Dendritic cell treated with granulocyte-macrophage colony-stimulating factor and Interleukin-4, amounts not matched to agents 40 ng/mL and 50 ng/mL, for 4 days (primary cell): Measurements from ENCODE around the gene SLC52A1.
"Not testable (repeated sequence)": the region's sequence is repeated elsewhere in the genome, so short reads cannot be mapped to it uniquely, and the experiment has no call there.

ENCODE experiments used
- H3K27ac Mint-ChIP-seq: one replicate; pipeline ENCODE4 v1.8.0; 2022; ENCODE audit warnings: mild to moderate bottlenecking, mixed read lengths
- H3K27me3 Mint-ChIP-seq: one replicate; pipeline ENCODE4 v1.8.0; 2022; ENCODE audit warnings: mild to moderate bottlenecking, mixed read lengths
- H3K36me3 Mint-ChIP-seq: one replicate; pipeline ENCODE4 v1.8.0; 2022; ENCODE audit warnings: low read depth, mixed read lengths
- H3K4me1 Mint-ChIP-seq: one replicate; pipeline ENCODE4 v1.8.0; 2022; ENCODE audit warnings: low read depth, mixed read lengths
- H3K4me3 Mint-ChIP-seq: one replicate; pipeline ENCODE4 v1.8.0; 2022; ENCODE audit warnings: mild to moderate bottlenecking, moderate library complexity, mixed read lengths
- H3K9me3 Mint-ChIP-seq: one replicate; pipeline ENCODE4 v1.8.0; 2022; ENCODE audit warnings: mixed read lengths
- intact Hi-C: fragments of 100-400 bp; cut with micrococcal nuclease; formaldehyde crosslinking; loops from one replicate; pipeline ENCODE4 v1.15.0; 2022

The SLC52A1 gene

DNA sequence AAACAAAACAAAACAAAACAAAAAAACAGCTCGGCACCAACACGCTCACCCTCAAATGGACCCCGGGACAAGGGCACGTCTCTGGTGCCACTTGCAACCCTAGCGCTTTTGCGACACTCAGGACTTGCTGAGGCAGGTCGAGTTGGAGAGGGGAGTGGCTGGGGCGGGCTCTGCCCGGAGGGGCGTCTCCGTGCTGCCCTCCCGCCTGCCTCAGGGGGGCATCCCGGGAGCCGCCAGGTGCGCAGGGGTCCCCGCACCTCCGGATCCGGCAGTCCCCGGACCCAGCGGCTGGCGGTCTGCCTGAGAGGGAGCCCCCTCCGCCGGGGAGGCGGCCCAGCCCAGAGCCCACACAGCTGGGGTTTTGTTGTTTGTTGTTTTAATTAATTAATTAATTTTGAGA lies at the start of gene SLC52A1:
TSS of gene SLC52A1 (minus strand) at position 112 of the 400 bp plus-strand sequence. CDS start 820 bp downstream, outside the sequence.
- Mint-ChIP-seq H3K4me1 (peaks cover 37% of the 10 kb centered on the region), H3K4me3 (no peak within 1 kb of the TSS)

DNA sequence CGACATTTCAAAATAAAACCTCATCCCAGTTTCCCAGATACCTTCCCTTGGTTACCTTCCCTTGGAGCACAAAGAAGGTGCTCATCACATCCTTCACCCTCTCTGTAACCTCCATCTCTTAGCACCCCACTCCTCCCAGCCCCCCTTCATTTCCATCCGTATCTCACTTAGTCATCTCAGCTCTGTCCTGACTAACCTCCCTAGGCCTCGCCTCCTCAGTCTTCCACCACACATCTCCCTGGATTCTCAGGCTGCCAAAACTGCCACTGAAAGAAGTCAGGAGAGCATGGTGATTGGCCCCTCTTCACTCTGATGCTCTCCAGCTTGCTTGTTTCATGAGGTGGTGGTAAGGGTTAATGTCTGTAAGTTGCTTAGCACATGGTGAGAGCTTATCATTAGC lies 45.4 kb upstream of the SLC52A1 start:
- Mint-ChIP-seq H3K9me3 (peaks cover 43% of the 10 kb centered on the region), H3K27ac (no peak overlapping the region), H3K4me1 (peaks cover 24% of the 10 kb centered on the region), H3K27me3 (peaks cover 6% of the 10 kb centered on the region), H3K4me3 (no peak overlapping the region), H3K36me3 (peaks cover 73% of the 10 kb centered on the region)
- intact Hi-C loops = no loop called here

More for the DNA sequence above, at the start of gene SLC52A1:
- Mint-ChIP-seq H3K9me3 (no peaks in the 10 kb centered on the region), H3K27me3 (peaks cover 45% of the 10 kb centered on the region), H3K27ac (peak within 1 kb of the TSS; percentile 38), H3K36me3 (no peaks in the 10 kb centered on the region)
- intact Hi-C loops = no loop called here

DNA sequence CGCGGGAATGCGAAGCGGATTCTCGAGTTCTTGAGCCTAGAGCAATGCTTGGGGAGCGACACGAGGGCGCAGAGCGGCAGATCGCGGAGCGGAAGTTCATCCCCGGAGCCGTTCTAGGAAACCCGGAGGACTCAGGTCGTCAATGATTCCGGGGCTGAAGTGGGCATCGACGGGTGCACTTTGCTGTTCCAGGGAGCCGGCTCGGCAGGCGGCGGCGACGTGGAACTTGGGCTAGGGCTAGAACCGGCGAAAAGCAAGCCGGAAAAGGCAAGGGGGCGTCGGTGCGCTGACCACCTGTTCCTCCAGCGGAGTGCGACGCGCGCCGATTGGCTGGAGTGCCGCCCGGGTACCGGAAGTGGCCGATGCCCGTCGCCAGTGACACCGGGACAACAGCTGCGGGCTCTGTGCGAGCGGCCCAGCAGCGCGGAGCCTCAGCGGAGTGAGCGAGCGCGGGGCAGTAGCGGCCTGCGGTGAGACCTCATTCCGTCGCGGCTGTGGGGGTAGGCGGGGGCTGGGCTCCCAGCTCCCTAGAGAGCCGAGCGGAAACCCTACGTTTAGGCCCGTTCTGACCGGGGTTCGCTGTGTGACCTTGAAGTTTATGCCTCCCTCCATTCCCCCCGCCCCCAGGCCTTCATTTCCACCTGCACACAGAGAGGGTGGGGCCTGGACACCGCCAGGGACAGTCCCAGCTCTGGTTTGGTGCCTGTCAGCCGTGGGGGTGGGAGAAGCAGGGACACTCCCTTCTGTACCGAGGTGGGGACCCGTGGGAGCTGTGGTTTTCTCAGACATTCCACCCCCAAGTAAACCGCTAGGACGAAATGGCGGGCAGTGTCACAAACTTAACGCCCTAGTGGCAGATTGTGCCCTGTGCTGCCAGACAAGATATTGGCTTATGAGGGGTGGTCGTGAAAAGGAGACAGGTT lies 43.1 kb upstream of the SLC52A1 start, which contains the start of gene ZFP3:
TSS of gene ZFP3 (plus strand) at position 362 of the 923 bp plus-strand sequence. CDS start 13,038 bp downstream, outside the sequence.
- intact Hi-C loops = loop anchor here (5.0 kb wide), 2 partner anchors 34 to 114 kb away; partner anchors contain the start of genes ZNF232 and ZNF594
- H3K4me3 Mint-ChIP-seq = peak within 1 kb of the TSS; percentile 96
- H3K4me1 Mint-ChIP-seq = peaks cover 24% of the 10 kb centered on the region
- peaks cover 17% of the 10 kb centered on the region for H3K27me3 Mint-ChIP-seq
- peak within 1 kb of the TSS; percentile 96 for H3K27ac Mint-ChIP-seq
- peaks cover 22% of the 10 kb centered on the region for H3K9me3 Mint-ChIP-seq
- H3K36me3 Mint-ChIP-seq = peaks cover 52% of the 10 kb centered on the region

DNA sequence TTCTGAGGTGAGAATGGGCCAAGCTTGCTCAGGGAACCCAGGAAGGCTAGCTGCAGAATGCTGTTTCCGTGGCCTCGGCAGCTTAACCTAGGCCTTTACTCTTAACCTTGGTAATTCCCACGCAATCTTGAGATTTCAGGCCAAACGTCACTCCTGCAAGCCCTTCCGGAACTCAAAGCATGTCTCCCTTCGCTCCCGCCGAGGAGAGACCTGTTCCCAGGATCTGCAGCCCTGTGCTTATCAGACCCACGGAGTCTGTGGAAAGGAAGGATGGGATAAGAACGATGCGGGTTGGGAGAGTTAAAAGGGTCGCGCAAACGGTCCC lies 42.5 kb upstream of the SLC52A1 start:
- Mint-ChIP-seq H3K36me3 (peaks cover 46% of the 10 kb centered on the region), H3K4me1 (peaks cover 24% of the 10 kb centered on the region), H3K27ac (peak overlapping the region; percentile 96), H3K27me3 (peaks cover 17% of the 10 kb centered on the region), H3K4me3 (peak overlapping the region; percentile 96), H3K9me3 (peaks cover 16% of the 10 kb centered on the region)
- intact Hi-C loops = loop anchor here (5.0 kb wide), 2 partner anchors 35 to 115 kb away; partner anchors contain the start of genes ZNF232 and ZNF594

DNA sequence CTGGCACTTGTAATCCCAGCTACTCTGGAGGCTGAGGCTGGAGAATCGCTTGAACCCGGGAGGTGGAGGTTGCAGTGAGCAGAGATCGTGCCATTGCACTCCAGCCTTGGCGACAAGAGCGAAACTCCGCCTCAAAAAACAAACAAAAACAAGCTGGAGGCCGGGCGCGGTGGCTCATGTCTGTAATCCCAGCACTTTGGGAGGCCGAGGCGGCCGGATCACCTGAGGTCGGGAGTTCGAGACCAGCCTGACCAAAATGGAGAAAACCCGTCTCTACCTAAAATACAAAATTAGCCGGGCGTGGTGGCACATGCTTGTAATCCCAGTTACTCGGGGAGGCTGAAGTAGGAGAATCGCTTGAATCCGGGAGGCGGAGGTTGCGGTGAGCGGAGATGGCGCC lies 42.0 kb upstream of the SLC52A1 start:
- intact Hi-C loops = loop anchor here (5.0 kb wide), 2 partner anchors 35 to 115 kb away; partner anchors contain the start of genes ZNF232 and ZNF594
- peaks cover 42% of the 10 kb centered on the region for H3K36me3 Mint-ChIP-seq
- H3K4me3 Mint-ChIP-seq = not testable (repeated sequence)
- peak overlapping the region; percentile 96 for H3K27ac Mint-ChIP-seq
- H3K9me3 Mint-ChIP-seq = peaks cover 12% of the 10 kb centered on the region
- H3K4me1 Mint-ChIP-seq = peaks cover 24% of the 10 kb centered on the region
- peaks cover 17% of the 10 kb centered on the region for H3K27me3 Mint-ChIP-seq

DNA sequence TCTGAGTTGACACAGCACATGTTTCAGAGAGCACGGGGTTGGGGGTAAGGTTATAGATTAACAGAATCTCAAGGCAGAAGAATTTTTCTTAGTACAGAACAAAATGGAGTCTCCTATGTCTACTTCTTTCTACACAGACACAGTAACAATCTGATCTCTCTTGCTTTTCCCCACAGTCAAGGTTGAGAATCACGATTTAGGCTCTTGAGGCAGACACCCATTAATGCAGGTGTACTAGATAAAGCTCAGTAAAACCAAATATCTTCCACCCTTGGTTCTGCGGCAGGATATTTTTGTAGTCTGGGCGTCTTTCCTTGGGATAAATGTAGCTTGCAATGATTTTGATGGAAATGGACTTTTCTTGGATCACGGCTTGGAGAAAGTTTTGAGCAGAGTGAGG lies 40.2 kb upstream of the SLC52A1 start:
- H3K27ac Mint-ChIP-seq, H3K4me3 Mint-ChIP-seq, H3K9me3 Mint-ChIP-seq: not testable (repeated sequence)
- intact Hi-C loops = loop anchor here (5.0 kb wide), 2 partner anchors 37 to 117 kb away; partner anchors contain the start of genes ZNF232 and ZNF594
- Mint-ChIP-seq H3K4me1 (peaks cover 20% of the 10 kb centered on the region), H3K27me3 (peaks cover 23% of the 10 kb centered on the region), H3K36me3 (peaks cover 30% of the 10 kb centered on the region)

DNA sequence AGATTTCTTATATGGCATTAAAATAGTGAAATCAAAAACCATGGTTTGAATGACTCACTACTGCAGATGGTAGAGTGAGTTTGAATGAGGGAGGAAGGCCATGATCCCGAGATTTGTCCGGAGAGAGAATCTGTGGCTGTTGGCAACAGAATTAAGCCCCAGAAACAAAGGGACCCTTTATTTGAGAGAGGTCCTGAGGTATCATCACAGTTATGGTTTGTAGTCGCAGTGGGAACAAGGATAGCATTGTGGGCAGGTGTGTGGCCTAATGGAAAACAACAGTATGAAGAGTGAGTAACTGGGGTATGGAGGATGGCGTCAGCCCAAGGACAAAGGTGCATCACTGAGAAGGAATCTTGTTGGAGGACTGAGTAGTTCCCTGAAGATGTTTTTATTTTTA lies 34.5 kb upstream of the SLC52A1 start:
- no peaks in the 10 kb centered on the region for H3K9me3 Mint-ChIP-seq
- no peak overlapping the region for H3K27ac Mint-ChIP-seq
- peaks cover 36% of the 10 kb centered on the region for H3K27me3 Mint-ChIP-seq
- H3K4me1 Mint-ChIP-seq = peaks cover 5% of the 10 kb centered on the region
- no peaks in the 10 kb centered on the region for H3K36me3 Mint-ChIP-seq
- intact Hi-C loops = no loop called here
- no peak overlapping the region for H3K4me3 Mint-ChIP-seq

DNA sequence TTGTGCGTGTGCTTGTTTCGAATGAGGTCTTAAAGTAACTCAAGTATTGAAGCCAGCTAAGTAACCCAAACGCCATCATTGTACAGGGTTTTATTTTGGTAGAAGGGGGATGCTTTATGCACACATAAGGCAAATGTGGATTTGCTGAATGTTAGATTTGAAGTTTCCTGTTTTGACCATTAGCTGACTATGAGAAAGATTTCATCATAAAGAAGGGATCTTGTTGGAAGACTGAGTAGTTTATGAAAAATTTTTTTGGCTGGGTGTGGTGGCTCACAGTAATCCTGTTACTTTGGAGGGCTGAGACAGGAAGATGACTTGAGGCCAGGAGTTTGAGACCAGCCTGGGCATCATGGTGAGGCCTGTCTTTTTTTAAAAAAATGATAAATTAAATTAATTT lies 33.0 kb upstream of the SLC52A1 start:
- Mint-ChIP-seq H3K27ac (peak overlapping the region; percentile 22), H3K4me3 (no peak overlapping the region), H3K36me3 (no peaks in the 10 kb centered on the region), H3K27me3 (peaks cover 29% of the 10 kb centered on the region), H3K4me1 (peaks cover 7% of the 10 kb centered on the region), H3K9me3 (no peaks in the 10 kb centered on the region)
- intact Hi-C loops = no loop called here

DNA sequence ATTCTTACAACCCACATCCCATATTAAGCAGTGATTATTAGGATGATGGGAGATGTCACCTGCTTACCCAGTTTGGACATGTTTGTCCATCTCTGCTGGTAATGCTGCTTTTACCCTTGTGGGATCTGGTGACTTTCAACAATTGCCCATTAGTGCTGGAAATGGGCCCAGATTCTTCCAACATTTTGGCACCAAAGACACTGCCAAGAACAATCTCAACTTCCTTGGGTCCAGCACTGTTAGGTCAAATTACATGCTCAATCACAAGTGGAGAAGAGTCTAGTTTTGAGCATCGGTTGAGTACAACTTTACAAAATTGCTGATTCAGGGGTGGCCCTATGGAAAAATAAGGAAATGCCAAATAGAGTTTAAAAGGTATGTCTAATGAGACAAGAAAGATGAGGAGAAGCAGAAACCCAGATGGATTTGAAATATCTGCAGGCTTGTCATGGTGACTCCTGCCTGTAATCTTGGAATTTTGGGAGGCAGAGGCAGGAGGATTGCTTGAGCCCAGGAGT lies 30.1 kb upstream of the SLC52A1 start:
- no peaks in the 10 kb centered on the region for H3K9me3 Mint-ChIP-seq
- H3K27ac Mint-ChIP-seq = no peak overlapping the region
- H3K4me1 Mint-ChIP-seq = peaks cover 14% of the 10 kb centered on the region
- peaks cover 27% of the 10 kb centered on the region for H3K27me3 Mint-ChIP-seq
- no peaks in the 10 kb centered on the region for H3K36me3 Mint-ChIP-seq
- H3K4me3 Mint-ChIP-seq = no peak overlapping the region
- intact Hi-C loops = no loop called here

DNA sequence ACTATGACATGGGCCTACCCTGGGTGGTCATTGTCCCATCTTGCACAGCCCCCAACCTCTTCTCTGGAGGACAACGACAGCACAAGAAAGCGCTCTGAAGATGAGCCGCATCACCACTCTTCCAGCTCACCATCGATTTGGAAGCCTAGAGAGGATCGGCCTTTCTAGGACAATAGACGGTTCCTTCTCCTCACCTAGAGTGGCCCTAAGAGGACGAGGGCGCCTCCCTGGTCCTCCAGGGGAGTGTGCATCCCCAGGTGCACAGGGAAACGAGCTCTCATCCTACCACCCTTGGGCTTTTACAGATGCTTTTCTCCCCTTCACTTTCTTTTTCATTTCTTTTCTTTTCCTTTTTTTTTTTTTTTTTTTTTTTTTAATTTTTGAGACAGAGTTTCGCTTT lies 20.3 kb upstream of the SLC52A1 start:
- peaks cover 36% of the 10 kb centered on the region for H3K27me3 Mint-ChIP-seq
- H3K36me3 Mint-ChIP-seq = no peaks in the 10 kb centered on the region
- no peak overlapping the region for H3K27ac Mint-ChIP-seq
- peaks cover 5% of the 10 kb centered on the region for H3K4me1 Mint-ChIP-seq
- intact Hi-C loops = no loop called here
- H3K4me3 Mint-ChIP-seq = no peak overlapping the region
- H3K9me3 Mint-ChIP-seq = no peaks in the 10 kb centered on the region

DNA sequence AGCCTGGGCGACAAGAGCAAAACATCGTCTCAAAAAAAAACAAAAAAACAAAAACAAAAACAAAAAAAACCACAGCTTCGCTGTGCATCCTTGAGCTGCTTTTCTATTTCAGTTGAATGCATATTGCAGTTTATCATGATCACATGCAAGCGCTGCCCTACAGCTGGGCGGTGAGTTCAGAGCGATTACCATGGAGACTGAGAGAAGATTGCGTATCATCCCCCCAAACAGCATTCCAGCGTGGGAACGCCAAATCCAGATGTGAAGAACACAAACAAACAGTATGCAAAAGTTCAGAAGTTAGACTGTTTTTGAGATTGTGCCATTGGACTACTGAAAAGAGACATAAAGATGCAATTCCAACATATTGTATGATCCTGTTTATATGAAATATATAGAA lies 15.1 kb upstream of the SLC52A1 start:
- H3K4me3 Mint-ChIP-seq = no peak overlapping the region
- H3K27ac Mint-ChIP-seq = no peak overlapping the region
- H3K4me1 Mint-ChIP-seq = no peaks in the 10 kb centered on the region
- no peaks in the 10 kb centered on the region for H3K9me3 Mint-ChIP-seq
- H3K27me3 Mint-ChIP-seq = peaks cover 23% of the 10 kb centered on the region
- H3K36me3 Mint-ChIP-seq = no peaks in the 10 kb centered on the region
- intact Hi-C loops = no loop called here

DNA sequence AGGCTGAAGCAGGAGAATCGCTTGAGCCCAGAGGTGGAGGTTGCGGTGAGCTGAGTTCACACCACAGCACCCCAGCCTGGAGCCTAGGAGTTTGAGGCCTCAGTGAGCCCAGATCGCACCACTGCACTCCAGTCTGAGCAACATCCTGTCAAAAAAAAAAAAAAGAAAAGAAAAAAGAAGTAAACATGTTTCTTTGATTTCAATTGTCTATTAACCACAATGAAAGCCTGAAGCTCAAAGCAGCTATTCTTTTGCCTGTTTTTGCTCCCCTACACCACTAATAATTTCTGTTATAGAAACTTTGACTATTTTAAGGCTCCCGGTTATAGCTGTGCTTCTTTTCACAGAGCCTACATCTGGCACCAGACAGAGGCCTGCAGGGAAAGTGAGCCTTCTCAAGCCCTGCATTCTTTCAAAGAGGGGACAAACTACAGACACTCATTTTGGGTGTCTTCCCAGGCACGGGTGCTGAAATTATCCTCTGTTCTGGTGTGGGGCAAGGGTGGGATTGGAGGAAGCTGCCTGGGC lies 14.2 kb upstream of the SLC52A1 start:
- Mint-ChIP-seq H3K9me3 (no peaks in the 10 kb centered on the region), H3K27ac (no peak overlapping the region), H3K4me1 (no peaks in the 10 kb centered on the region), H3K36me3 (no peaks in the 10 kb centered on the region), H3K27me3 (peaks cover 30% of the 10 kb centered on the region), H3K4me3 (no peak overlapping the region)
- intact Hi-C loops = no loop called here

DNA sequence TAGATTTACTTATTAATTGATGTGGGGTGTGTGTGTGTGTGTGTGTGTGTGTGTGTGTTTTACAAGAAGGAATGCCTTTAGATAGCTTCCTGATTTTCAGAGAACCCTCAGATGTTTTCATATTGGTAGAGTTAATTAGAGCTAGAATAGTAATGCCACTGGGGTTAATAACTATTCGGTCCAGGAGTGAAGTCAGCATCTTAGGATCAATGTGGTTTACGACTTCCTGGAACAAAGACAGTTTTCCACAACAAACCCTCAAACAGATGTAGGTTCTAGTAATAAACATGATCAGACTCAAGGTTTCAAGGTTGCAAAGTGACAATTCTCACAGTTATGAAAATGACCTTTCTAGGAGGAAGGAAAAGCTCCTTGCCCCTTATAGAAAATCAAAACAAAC lies 12.2 kb upstream of the SLC52A1 start:
- no peaks in the 10 kb centered on the region for H3K36me3 Mint-ChIP-seq
- no peak overlapping the region for H3K4me3 Mint-ChIP-seq
- no peaks in the 10 kb centered on the region for H3K9me3 Mint-ChIP-seq
- peaks cover under 1% of the 10 kb centered on the region for H3K4me1 Mint-ChIP-seq
- peaks cover 25% of the 10 kb centered on the region for H3K27me3 Mint-ChIP-seq
- no peak overlapping the region for H3K27ac Mint-ChIP-seq
- intact Hi-C loops = no loop called here

DNA sequence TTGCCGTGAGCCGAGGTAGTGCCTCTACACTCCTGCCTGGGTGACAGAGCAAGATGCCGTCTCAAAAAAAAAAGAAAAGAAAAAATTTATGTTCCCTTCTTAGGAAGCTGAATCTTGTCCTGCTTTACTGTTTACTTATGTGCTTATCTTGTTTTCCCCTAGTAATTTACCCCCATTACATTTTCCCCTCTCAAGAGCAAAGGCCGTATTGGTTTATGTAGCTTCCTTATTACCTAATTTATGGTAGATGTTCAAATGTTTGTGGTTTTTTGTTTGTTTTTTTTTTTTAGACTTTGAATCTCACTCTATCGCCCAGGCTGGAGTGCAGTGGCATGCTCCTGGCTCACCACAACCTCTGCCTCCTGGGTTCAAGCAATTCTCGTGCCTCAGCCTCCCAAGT lies 10.3 kb upstream of the SLC52A1 start:
- Mint-ChIP-seq H3K4me3 (no peak overlapping the region), H3K27ac (no peak overlapping the region), H3K9me3 (no peaks in the 10 kb centered on the region), H3K4me1 (peaks cover 6% of the 10 kb centered on the region), H3K27me3 (peaks cover 27% of the 10 kb centered on the region), H3K36me3 (no peaks in the 10 kb centered on the region)
- intact Hi-C loops = no loop called here
